Measurements from ENCODE around the gene GP1BB.

DNA sequence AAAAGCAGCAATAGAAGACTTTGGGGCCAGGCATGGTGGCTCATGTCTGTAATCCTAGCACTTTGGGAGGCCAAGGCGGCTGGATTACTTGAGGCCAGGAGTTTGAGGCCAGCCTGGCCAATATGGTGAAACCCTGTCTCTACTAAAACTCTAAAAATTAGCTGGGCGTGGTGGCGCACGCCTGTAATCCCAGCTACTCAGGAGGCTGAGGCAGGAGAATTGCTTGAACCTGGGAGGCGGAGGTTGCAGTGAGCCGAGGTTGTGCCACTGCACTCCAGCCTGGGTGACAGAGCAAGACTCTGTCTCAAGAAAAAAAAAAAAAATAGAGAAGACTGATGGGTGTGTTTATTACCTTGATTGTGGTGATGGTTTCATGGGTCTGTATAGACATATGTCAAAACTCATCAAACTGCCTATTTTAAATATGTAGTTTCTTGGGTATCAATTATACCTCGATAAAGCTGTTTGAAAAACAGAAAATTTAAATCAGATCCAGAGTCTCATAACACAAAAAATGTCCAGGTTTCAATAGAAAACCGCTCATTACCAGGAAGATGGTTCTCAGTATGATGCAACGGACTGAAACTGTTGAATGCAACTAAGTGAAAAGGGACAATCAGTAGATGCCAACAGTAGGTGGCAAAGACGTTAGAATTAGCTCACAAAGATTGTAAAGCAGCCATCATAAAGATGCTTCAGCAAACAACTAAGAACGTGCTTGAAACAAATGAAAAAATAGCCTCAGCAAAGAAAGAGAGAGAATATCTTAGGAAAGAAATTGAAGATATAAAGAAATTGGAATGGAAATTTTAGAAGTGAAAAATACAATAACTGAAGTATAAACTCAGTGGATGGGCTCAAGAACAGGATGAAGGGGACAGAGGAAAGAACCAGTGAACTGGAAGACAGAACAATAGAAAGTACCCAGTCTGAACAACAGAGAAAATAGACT is 42.2 kb upstream of the GP1BB start:
- TF ChIP-seq, protein P1, sequence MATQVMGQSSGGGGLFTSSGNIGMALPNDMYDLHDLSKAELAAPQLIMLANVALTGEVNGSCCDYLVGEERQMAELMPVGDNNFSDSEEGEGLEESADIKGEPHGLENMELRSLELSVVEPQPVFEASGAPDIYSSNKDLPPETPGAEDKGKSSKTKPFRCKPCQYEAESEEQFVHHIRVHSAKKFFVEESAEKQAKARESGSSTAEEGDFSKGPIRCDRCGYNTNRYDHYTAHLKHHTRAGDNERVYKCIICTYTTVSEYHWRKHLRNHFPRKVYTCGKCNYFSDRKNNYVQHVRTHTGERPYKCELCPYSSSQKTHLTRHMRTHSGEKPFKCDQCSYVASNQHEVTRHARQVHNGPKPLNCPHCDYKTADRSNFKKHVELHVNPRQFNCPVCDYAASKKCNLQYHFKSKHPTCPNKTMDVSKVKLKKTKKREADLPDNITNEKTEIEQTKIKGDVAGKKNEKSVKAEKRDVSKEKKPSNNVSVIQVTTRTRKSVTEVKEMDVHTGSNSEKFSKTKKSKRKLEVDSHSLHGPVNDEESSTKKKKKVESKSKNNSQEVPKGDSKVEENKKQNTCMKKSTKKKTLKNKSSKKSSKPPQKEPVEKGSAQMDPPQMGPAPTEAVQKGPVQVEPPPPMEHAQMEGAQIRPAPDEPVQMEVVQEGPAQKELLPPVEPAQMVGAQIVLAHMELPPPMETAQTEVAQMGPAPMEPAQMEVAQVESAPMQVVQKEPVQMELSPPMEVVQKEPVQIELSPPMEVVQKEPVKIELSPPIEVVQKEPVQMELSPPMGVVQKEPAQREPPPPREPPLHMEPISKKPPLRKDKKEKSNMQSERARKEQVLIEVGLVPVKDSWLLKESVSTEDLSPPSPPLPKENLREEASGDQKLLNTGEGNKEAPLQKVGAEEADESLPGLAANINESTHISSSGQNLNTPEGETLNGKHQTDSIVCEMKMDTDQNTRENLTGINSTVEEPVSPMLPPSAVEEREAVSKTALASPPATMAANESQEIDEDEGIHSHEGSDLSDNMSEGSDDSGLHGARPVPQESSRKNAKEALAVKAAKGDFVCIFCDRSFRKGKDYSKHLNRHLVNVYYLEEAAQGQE (IDR thresholded peaks at IDR 0.05; ENCODE audit: low read depth, low read length), result no peak
- TF ChIP-seq GABPA (IDR thresholded peaks at IDR 0.05; ENCODE audit: low read depth) (no peak), SIN3A (IDR thresholded peaks at IDR 0.05; ENCODE audit: low read depth, low read length) (no peak), HCFC1 (IDR thresholded peaks at IDR 0.05; ENCODE audit: low read length) (no peak), ZBED1 (IDR thresholded peaks at IDR 0.05; ENCODE audit: borderline replicate concordance) (no peak), SMC3 (IDR thresholded peaks at IDR 0.05; ENCODE audit: borderline replicate concordance, low read length) (no peak), POLR2A (IDR thresholded peaks at IDR 0.05; ENCODE audit: low read depth, low read length) (no peak), CBFB (IDR thresholded peaks at IDR 0.05; ENCODE audit: low read depth) (no peak)
- TF ChIP-seq, protein P2, sequence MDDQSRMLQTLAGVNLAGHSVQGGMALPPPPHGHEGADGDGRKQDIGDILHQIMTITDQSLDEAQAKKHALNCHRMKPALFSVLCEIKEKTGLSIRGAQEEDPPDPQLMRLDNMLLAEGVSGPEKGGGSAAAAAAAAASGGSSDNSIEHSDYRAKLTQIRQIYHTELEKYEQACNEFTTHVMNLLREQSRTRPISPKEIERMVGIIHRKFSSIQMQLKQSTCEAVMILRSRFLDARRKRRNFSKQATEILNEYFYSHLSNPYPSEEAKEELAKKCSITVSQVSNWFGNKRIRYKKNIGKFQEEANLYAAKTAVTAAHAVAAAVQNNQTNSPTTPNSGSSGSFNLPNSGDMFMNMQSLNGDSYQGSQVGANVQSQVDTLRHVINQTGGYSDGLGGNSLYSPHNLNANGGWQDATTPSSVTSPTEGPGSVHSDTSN (IDR thresholded peaks at IDR 0.05; ENCODE audit: insufficient replicate concordance, low read depth, low read length), result no peak
- TF ChIP-seq, protein P3, sequence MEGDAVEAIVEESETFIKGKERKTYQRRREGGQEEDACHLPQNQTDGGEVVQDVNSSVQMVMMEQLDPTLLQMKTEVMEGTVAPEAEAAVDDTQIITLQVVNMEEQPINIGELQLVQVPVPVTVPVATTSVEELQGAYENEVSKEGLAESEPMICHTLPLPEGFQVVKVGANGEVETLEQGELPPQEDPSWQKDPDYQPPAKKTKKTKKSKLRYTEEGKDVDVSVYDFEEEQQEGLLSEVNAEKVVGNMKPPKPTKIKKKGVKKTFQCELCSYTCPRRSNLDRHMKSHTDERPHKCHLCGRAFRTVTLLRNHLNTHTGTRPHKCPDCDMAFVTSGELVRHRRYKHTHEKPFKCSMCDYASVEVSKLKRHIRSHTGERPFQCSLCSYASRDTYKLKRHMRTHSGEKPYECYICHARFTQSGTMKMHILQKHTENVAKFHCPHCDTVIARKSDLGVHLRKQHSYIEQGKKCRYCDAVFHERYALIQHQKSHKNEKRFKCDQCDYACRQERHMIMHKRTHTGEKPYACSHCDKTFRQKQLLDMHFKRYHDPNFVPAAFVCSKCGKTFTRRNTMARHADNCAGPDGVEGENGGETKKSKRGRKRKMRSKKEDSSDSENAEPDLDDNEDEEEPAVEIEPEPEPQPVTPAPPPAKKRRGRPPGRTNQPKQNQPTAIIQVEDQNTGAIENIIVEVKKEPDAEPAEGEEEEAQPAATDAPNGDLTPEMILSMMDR (IDR thresholded peaks at IDR 0.05 in 2 of 3, conservative IDR thresholded peaks at IDR 0.05 in 1 of 3; ENCODE audit: control insufficient read depth in 2 of 3, extremely low read depth in 1 of 3, insufficient read depth in 1 of 3, low read depth in 3 of 3, low read length in 3 of 3), result no peak
- TF ChIP-seq, protein P4, sequence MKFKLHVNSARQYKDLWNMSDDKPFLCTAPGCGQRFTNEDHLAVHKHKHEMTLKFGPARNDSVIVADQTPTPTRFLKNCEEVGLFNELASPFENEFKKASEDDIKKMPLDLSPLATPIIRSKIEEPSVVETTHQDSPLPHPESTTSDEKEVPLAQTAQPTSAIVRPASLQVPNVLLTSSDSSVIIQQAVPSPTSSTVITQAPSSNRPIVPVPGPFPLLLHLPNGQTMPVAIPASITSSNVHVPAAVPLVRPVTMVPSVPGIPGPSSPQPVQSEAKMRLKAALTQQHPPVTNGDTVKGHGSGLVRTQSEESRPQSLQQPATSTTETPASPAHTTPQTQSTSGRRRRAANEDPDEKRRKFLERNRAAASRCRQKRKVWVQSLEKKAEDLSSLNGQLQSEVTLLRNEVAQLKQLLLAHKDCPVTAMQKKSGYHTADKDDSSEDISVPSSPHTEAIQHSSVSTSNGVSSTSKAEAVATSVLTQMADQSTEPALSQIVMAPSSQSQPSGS (IDR thresholded peaks at IDR 0.05; ENCODE audit: low read length), result no peak
